Hindlimb muscle (tissue), 1 donor: ENCODE measurements around the gene DUS2. TPM values are rescaled to one million over a fixed set of nuclear protein-coding genes. Genes with fewer than 3 reads are reported as not detected.
"Not testable (repeated sequence)": the region's sequence is repeated elsewhere in the genome, so short reads cannot be mapped to it uniquely, and the experiment has no call there.

Experiments
- DNase-seq: peaks from one replicate; pipeline ENCODE4 v3.0.0-alpha.2; 2013
- polyA plus RNA-seq: library from polyadenylated mRNA; unstranded; fragments of 120-200 nt; gene quantifications from one replicate; pipeline ENCODE4 v1.2.1, GENCODE V29; 2013; ENCODE audit not compliant: insufficient read length

Gene DUS2
- polyA plus RNA-seq, 1 donor: 8.7 TPM

GRCh38 chr16:67998779-67999688, 24.1 kb upstream of the DUS2 start, which contains the start of gene DPEP2:
Gene DPEP2 (minus strand): TSS chr16:67999484. CDS start chr16:67993212, 6,272 bp downstream.
- DNase-seq: not testable (repeated sequence)

DNA sequence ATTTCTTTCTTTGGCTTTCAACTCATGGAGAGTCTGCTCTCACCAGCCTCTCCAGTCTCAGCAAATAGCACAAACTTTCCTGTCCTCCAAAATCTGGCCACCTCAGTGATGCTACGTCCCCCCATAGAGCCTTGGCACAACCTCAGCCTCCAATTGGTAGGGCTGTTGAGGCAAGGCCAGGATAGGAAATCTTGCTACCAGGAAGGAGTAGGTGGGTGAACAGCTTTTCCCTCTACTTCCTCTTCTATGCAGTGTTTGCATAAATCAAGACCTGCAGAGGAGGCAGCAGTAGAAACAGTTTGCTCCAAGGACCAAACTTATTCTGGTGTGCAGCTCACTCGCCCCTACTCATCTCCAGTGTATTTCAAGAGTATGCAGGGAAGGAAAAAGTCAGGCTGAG, 23.1 kb upstream of the DUS2 start:
- no peak for DNase-seq

- DNase-seq: no peak
Observed at GRCh38 chr16:68000450-68000849, 22.6 kb upstream of the DUS2 start.

DNA sequence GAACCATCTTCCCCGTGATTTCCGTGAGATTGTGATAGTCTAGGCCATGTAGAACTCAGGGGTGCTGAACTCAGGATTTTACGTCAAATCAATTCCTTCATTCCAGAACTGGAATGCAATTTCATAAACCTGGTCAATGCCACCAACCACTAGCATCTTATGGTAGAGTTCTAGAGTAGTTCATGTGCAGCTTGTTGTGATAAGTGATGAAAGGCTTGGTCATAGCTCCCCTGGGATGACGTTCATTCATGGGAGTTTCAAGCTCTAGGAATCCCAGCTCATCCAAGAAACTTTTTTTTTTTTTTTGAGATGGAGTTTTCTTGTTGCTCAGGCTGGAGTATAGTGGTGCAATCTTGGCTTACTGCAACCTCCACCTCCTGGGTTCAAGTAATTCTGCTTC, 20.1 kb upstream of the DUS2 start:
- no peak for DNase-seq

- no peak for DNase-seq
Observed at GRCh38 chr16:68005211-68005610, 17.9 kb upstream of the DUS2 start.

DNA sequence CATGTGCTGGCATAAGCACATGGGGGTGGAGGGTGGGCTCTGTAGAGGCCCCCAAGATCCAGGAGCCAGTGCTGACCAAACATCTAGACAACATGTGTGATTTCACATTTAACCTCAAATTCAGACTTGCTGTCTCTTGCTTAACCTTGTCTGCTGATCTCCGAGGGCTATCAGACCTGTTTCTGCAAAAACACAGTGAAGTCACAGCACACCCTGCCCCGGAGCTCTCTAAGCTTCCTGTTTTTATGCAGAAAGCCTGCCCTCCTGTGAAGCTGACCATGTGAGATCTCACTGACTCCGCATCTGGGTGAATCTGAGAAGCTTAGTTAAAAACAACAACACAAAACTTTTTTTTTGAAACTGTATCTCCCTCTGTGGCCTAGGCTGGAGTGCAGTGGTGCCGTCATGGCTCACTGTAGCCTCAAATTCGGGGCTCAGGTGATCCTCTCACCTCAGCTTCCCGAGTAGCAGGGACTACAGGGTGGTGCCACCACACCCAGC, 17.2 kb upstream of the DUS2 start:
- no peak for DNase-seq

DNA sequence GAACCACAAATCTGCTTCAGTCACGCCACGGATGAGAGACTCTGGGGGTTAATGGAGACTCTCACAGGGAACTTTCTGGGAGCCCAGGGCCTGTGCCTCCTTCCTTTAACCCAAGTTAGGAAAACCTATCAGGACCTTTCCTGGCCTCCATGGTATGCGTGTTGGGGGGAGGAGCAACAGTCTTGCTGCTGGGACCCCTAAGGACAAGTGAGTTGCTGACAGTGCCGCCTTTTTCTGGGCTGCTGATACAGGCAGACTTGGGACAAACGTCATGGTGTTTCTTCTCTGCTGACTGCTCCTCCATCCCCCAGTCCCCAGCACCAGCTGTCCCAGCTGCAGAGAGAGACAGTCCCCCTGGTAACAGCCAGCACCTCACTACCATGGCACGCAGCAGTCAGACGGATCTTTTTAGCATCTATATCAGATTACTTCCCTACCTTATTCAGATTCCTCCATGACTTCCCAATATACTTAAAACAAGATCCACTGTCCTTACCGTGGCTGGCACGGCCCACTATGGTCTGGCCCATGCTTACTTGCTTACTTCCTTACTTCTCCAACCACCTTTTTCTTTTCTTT, 13.8 kb upstream of the DUS2 start:
- DNase-seq: no peak

DNA sequence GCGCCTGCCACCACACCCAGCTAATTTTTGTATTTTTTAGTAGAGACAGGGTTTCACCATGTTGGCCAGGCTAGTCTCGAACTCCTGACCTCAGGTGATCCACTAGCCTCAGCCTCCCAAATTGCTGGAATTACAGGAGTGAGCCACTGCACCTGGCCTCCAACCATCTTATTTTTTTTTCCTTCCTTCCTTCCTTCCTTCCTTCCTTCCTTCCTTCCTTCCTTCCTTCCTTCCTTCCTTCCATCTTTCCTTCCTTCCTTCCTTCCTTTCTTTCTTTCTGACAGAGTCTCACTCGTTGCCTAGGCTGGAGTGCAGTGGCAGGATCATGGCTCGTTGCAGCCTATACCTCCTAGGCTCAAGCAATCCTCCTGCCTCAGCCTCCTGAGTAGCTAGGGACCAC, 13.2 kb upstream of the DUS2 start:
- not testable (repeated sequence) for DNase-seq

GRCh38 chr16:68013440-68013839, 9.6 kb upstream of the DUS2 start:
- no peak for DNase-seq

- DNase-seq: no peak
Observed at GRCh38 chr16:68015681-68016080, 7.4 kb upstream of the DUS2 start, which contains the start of gene DPEP2NB. Gene DPEP2NB (minus strand): TSS chr16:68015911. CDS start chr16:68015770, 141 bp downstream.

- no peak for DNase-seq
Observed at GRCh38 chr16:68019167-68019680, 3.9 kb upstream of the DUS2 start.

- no peak for DNase-seq
Observed at GRCh38 chr16:68021490-68021889, 1.6 kb upstream of the DUS2 start.

DNA sequence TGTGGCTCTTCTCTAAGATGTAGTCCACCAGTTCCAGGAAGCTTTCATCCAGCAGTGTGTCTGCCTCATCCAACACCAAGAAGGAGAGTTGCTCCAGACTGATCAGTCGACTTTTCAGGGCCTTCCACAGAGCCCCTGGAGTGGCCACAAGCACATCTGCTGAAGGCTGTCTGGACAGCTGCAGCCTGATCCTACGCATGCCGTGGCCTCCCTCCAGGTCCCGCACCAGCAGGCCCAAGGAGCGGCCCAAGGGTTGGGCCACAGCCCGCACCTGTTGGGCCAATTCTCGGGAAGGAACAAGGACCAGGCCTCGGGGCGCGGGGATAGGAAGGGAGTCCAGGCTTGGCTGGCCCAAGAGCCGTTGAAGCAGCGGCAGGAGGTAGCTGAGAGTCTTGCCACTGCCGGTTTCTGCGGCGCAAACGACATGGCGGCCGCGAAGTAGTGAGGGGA, 781 bp upstream of the DUS2 start:
- no peak for DNase-seq

GRCh38 chr16:68028996-68029395, 5.9 kb downstream of the DUS2 start:
- no peak for DNase-seq

DNA sequence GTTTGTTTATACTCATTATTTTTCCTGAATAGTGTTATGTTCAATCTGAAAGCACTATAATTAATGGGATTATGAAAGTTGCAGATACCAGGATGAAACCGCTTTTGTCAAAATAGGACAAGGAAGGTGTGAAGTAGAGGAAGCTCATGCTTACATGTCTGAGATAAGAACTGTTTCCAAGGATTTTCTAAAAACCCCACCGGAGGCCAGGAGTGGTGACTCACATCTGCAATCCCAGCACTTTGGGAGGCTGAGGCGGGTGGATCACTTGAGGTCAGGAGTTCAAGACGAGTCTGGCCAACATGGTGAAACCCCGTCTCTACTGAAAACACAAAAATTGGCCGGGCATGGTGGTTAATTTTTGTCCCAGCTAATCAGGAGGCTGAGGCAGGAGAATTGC, 7.0 kb downstream of the DUS2 start:
- not testable (repeated sequence) for DNase-seq

GRCh38 chr16:68031951-68032350, 8.9 kb downstream of the DUS2 start:
- no peak for DNase-seq

DNA sequence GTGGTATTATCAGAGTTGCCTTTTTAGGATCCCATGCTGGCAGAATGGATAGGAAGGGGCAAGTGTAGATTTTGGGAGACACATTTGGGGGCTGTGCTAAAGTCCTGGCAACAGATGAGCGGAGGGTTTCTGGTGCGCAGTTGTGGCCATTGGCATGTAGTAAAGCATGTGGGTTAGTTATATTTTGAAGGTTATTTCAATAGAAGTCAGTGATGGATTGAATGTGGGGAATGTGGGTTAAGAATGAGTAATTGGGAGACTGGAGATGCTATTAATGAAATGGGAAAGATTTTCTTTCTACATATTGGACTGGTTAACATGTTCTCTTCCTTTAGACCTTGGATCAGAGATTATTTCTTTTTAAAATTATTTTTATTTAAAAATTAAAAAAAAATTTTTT, 10.0 kb downstream of the DUS2 start:
- no peak for DNase-seq

GRCh38 chr16:68035227-68035626, 12.1 kb downstream of the DUS2 start:
- DNase-seq: no peak

DNA sequence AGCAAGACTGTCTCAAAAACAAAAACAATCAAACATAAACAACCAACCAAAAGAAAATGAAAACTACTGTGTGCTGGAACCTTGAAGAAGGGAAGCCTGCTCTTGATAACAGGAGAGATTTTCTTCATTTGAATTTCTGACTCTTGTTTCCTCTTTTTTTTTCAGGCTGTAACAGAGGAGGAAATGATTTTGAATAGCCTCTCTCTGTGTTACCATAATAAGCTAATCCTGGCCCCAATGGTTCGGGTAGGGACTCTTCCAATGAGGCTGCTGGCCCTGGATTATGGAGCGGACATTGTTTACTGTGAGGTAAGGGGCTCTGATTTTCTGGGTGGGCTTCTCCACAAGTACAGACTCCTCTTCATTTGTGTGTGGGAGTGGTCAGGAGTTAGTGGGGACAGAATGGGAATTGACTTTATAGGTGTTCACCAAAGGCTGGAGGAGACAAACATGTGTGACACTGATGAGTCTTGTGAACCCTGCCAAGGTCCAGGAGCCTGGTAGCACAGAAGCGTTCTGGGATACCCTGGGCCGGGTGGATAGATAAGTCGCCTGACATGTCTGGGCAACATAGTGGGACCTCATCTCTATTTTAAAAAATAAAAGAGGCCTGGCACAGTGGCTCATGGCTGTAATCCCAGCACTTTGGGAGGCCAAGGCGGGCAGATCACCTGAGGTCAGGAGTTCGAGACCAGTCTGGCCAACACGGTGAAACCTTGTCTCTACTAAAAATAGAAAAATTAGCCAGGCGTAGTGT, 14.9 kb downstream of the DUS2 start:
- DNase-seq: no peak

DNA sequence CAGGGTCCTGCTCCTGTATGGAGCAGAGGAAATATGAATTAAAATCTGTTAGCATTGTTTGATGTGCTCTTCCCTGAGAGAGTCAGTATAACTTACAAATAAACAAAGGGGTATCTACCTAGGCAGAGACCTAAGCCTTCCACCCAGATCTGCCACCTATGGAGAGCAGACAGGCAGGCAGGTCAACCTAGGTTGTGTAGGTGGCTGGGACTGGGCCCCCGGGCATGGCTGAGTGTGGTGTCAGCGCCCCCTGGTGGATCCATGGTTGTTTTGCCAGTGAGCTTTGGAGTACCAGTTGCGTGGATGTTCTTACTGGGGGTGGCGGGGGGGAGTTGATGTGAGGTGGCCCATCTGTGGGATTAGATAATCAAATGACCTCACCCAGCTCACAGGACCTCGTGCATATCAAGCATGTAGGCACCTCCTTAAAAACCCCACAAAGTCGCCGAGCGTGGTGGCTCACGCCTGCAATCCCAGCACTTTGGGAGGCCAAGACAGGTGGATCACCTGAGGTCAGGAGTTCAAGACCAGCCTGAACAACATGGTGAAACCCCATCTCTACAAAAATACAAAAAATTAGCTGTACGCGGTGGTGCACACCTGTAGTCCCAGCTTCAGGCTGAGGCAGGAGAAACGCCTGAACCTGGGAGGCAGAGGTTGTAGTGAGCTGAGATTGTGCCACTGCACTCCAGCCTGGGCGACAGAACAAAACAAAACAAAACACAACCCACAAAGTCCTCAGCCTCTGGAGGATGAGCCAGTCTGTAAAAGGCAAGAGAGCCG, 17.6 kb downstream of the DUS2 start:
- DNase-seq: peak; percentile 44

DNA sequence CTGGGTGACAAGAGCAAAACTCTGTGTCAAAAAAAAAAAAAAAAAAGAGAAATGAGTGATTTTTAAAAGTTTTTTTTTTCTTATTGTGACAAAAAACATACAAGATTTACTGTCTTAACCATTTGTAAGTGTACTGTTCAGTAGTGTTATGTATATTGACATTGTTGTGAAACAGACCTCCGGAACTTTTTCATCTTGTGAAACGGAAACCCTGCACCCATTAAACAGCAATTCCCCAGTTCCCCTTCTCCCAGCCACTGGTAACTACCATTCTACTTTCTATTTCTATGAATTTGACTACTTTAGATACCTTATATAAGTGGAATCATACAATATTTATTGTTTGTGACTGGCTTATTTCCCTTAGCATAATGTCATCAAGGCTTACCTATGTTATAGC, 18.7 kb downstream of the DUS2 start:
- no peak for DNase-seq

GRCh38 chr16:68046106-68046505, 23.0 kb downstream of the DUS2 start:
- no peak for DNase-seq
